H1 (cell line): ENCODE data around the gene SOAT2. TPM values are rescaled to one million over a fixed set of nuclear protein-coding genes. Genes with fewer than 3 reads are reported as not detected.

Source experiments
- CTCF ChIA-PET: fragments of 300-600 bp; sonication (Branson Sonifier 250); formaldehyde crosslinking; loops from one replicate; lab custom pipeline; 2021; ENCODE audit not compliant: partially characterized antibody; lab: Charles Lee
- POLR2A ChIA-PET: fragments of 300-600 bp; sonication (Branson Sonifier 250); formaldehyde crosslinking; loops from one replicate; lab custom pipeline; 2021; ENCODE audit warnings: inconsistent platforms; ENCODE audit not compliant: partially characterized antibody; lab: Charles Lee
- DNase-seq, 2 experiments: peaks; one replicate each; pipeline versions ENCODE4 v3.0.0 to v3.0.0-alpha.2; 2010 to 2022; ENCODE audit warnings: low spot score in 2 of 2, low read depth in 1 of 2, mixed read lengths in 1 of 2
- FAIRE-seq: peaks from 2 replicates; lab custom pipeline; 2011; peaks lifted over from hg19 to GRCh38; lab: Jason Lieb, UNC
- H2AFZ ChIP-seq: 2 replicates; pipeline ENCODE4 v1.8.1; 2012; ENCODE audit warnings: low read length, inconsistent platforms
- H2AK5ac ChIP-seq: 2 replicates; pipeline ENCODE4 v1.6.1; 2013; ENCODE audit warnings: low read depth, low read length
- H2BK120ac ChIP-seq: replicated peaks from 2 replicates; pipeline ENCODE3; 2013; ENCODE audit warnings: low read depth, low read length, inconsistent platforms
- H2BK12ac ChIP-seq: 2 replicates; pipeline ENCODE4 v1.6.1; 2013; ENCODE audit warnings: low read depth, low read length
- H2BK15ac ChIP-seq: 2 replicates; pipeline ENCODE4 v1.6.1; 2013; ENCODE audit warnings: low read length
- H2BK20ac ChIP-seq: 2 replicates; pipeline ENCODE4 v1.6.1; 2013; ENCODE audit warnings: low read length
- H2BK5ac ChIP-seq: 2 replicates; pipeline ENCODE4 v1.6.1; 2013; ENCODE audit warnings: low read depth, low read length
- H3K14ac ChIP-seq: 2 replicates; pipeline ENCODE4 v1.6.1; 2013; ENCODE audit warnings: inconsistent platforms; ENCODE audit not compliant: insufficient read length
- H3K18ac ChIP-seq: 2 replicates; pipeline ENCODE4 v1.6.1; 2013; ENCODE audit warnings: low read length; ENCODE audit errors: extremely low read depth
- H3K23ac ChIP-seq: 2 replicates; pipeline ENCODE4 v1.6.1; 2013; ENCODE audit warnings: inconsistent platforms; ENCODE audit not compliant: insufficient read length
- H3K23me2 ChIP-seq: 2 replicates; pipeline ENCODE4 v1.6.1; 2013; ENCODE audit warnings: low read depth, low read length
- H3K27ac ChIP-seq: 2 replicates; pipeline ENCODE4 v1.6.1; 2011; ENCODE audit warnings: low read depth, low read length, inconsistent platforms
- H3K27me3 ChIP-seq, 4 experiments: replicated peaks in 1 of 4; 1 replicate in 1 of 4; 2 replicates in 3 of 4; pipeline versions ENCODE4 v1.6.1 to v1.8.1; 2011 to 2013; ENCODE audit warnings: low read length in 3 of 4, mild to moderate bottlenecking in 3 of 4, inconsistent platforms in 2 of 4, mixed read lengths in 2 of 4, moderate library complexity in 1 of 4; ENCODE audit not compliant: control insufficient read depth in 3 of 4, insufficient read depth in 3 of 4; ENCODE audit errors: extremely low read depth in 1 of 4
- H3K36me3 ChIP-seq, 4 experiments: 2 replicates each; pipeline versions ENCODE4 v1.6.1 to v1.8.1; 2011 to 2013; ENCODE audit warnings: mild to moderate bottlenecking in 4 of 4, low read length in 3 of 4, moderate library complexity in 2 of 4, control low read depth in 1 of 4, inconsistent platforms in 1 of 4; ENCODE audit not compliant: insufficient read depth in 4 of 4, control insufficient read depth in 2 of 4
- H3K4ac ChIP-seq: replicated peaks from 2 replicates; pipeline ENCODE3; 2013; ENCODE audit warnings: low read length, low read depth, mixed read lengths, inconsistent platforms; ENCODE audit not compliant: insufficient read length
- H3K4me1 ChIP-seq, 4 experiments: replicated peaks in 1 of 4; 1 replicate in 1 of 4; 2 replicates in 3 of 4; pipeline versions ENCODE4 v1.6.1 to v1.8.1; 2011 to 2013; ENCODE audit warnings: low read length in 3 of 4, inconsistent platforms in 2 of 4, mixed read lengths in 1 of 4; ENCODE audit not compliant: insufficient read depth in 4 of 4, control insufficient read depth in 3 of 4
- H3K4me2 ChIP-seq, 2 experiments: 2 replicates each; pipeline versions ENCODE4 v1.6.1 to v1.8.1; 2011 to 2013; ENCODE audit warnings: low read depth in 2 of 2, low read length in 2 of 2, control low read depth in 1 of 2, inconsistent platforms in 1 of 2, mild to moderate bottlenecking in 1 of 2; ENCODE audit not compliant: insufficient read depth in 1 of 2
- H3K4me3 ChIP-seq, 4 experiments: fragments of 200-600, 300-600 bp in 1 of 4; sonication (generic), shearing (Covaris generic), sonication (Bioruptor Twin) in 1 of 4; 2 replicates each; pipeline versions ENCODE4 v1.5.1 to v1.8.1; 2011 to 2016; ENCODE audit warnings: low read length in 4 of 4, low read depth in 3 of 4, control low read depth in 2 of 4, inconsistent platforms in 2 of 4, mild to moderate bottlenecking in 2 of 4, mixed read lengths in 1 of 4, moderate library complexity in 1 of 4; ENCODE audit not compliant: insufficient read depth in 2 of 4; ENCODE audit errors: extremely low read depth in 1 of 4
- H3K56ac ChIP-seq: replicated peaks from 2 replicates; pipeline ENCODE3; 2013; ENCODE audit warnings: low read depth, mild to moderate bottlenecking, mixed read lengths, low read length, inconsistent platforms; ENCODE audit not compliant: insufficient read length
- H3K79me1 ChIP-seq: 2 replicates; pipeline ENCODE4 v1.6.1; 2013; ENCODE audit warnings: low read depth, low read length, control low read depth
- H3K79me2 ChIP-seq, 2 experiments: 2 replicates each; pipeline versions ENCODE4 v1.6.1 to v1.8.1; 2012 to 2013; ENCODE audit warnings: low read length in 2 of 2, mild to moderate bottlenecking in 2 of 2, inconsistent platforms in 1 of 2; ENCODE audit not compliant: insufficient read depth in 2 of 2, control insufficient read depth in 1 of 2
- H3K9ac ChIP-seq, 4 experiments: replicated peaks in 1 of 4; 1 replicate in 1 of 4; 2 replicates in 3 of 4; pipeline versions ENCODE4 v1.6.1 to v1.8.1; 2011 to 2013; ENCODE audit warnings: low read depth in 3 of 4, low read length in 3 of 4, control low read depth in 2 of 4, mild to moderate bottlenecking in 2 of 4, moderate library complexity in 2 of 4, inconsistent platforms in 1 of 4; ENCODE audit errors: extremely low read depth in 1 of 4
- H3K9me3 ChIP-seq, 2 experiments: 2 replicates each; pipeline versions ENCODE4 v1.6.1 to v1.8.1; 2012 to 2013; ENCODE audit warnings: mild to moderate bottlenecking in 2 of 2, moderate library complexity in 2 of 2, control low read depth in 1 of 2, inconsistent platforms in 1 of 2, low read depth in 1 of 2, low read length in 1 of 2, mixed read lengths in 1 of 2; ENCODE audit not compliant: insufficient read depth in 2 of 2
- H4K20me1 ChIP-seq, 2 experiments: replicated peaks in 1 of 2; 2 replicates each; pipeline versions ENCODE3 to v1.8.1; 2011 to 2013; ENCODE audit warnings: inconsistent platforms in 2 of 2, low read length in 2 of 2, mild to moderate bottlenecking in 1 of 2; ENCODE audit not compliant: insufficient read depth in 2 of 2, control insufficient read depth in 1 of 2
- H4K5ac ChIP-seq: 2 replicates; pipeline ENCODE4 v1.6.1; 2013; ENCODE audit warnings: low read length, low read depth, mixed read lengths, inconsistent platforms; ENCODE audit not compliant: insufficient read length
- H4K8ac ChIP-seq: 2 replicates; pipeline ENCODE4 v1.8.0; 2013; ENCODE audit warnings: mild to moderate bottlenecking, moderate library complexity, low read length, inconsistent platforms; ENCODE audit not compliant: insufficient read depth; ENCODE audit errors: extremely low read depth
- H4K91ac ChIP-seq: replicated peaks from 2 replicates; pipeline ENCODE3; 2013; ENCODE audit warnings: low read length, mixed read lengths, inconsistent platforms; ENCODE audit not compliant: insufficient read length
- BCL11A ChIP-seq, 2 experiments: IDR thresholded peaks; one replicate each; pipeline ENCODE4 v1.6.1; 2011; ENCODE audit warnings: low read depth in 2 of 2, low read length in 2 of 2, mild to moderate bottlenecking in 2 of 2
- CTBP2 ChIP-seq: IDR thresholded peaks from 2 replicates; pipeline ENCODE4 v1.7.0; 2011; ENCODE audit warnings: borderline replicate concordance, mild to moderate bottlenecking, moderate library complexity, mixed read lengths, low read length; ENCODE audit not compliant: insufficient read depth, insufficient read length
- EP300 ChIP-seq, 2 experiments: IDR thresholded peaks; 1 replicate in 1 of 2; 2 replicates in 1 of 2; pipeline ENCODE4 v1.6.1; 2011 to 2012; ENCODE audit warnings: low read depth in 2 of 2, low read length in 2 of 2, mild to moderate bottlenecking in 2 of 2, borderline replicate concordance in 1 of 2, inconsistent platforms in 1 of 2, moderate library complexity in 1 of 2
- JUND ChIP-seq: IDR thresholded peaks from 2 replicates; pipeline ENCODE4 v1.6.1; 2011; ENCODE audit warnings: mild to moderate bottlenecking, improper control_type of control experiment, low read length
- KDM5A ChIP-seq: fragments of 200-600 bp; IDR thresholded peaks from 2 replicates; pipeline ENCODE4 v1.7.1; 2012; ENCODE audit warnings: mild to moderate bottlenecking, low read length, inconsistent platforms, mixed read lengths
- MAFK ChIP-seq: IDR thresholded peaks from 2 replicates; pipeline ENCODE4 v1.6.1; 2012; ENCODE audit warnings: low read depth, mild to moderate bottlenecking, improper control_type of control experiment, low read length
- POLR2A ChIP-seq, 2 experiments: IDR thresholded peaks; 1 replicate in 1 of 2; 2 replicates in 1 of 2; pipeline ENCODE4 v1.6.1; 2011; ENCODE audit warnings: low read depth in 2 of 2, low read length in 2 of 2, mild to moderate bottlenecking in 2 of 2; ENCODE audit errors: control extremely low read depth in 1 of 2
- RBBP5 ChIP-seq: IDR thresholded peaks from 2 replicates; pipeline ENCODE4 v1.7.1; 2012; ENCODE audit warnings: low read depth, mild to moderate bottlenecking, inconsistent platforms, low read length, moderate library complexity, borderline replicate concordance
- SIN3A ChIP-seq, 2 experiments: IDR thresholded peaks in 1 of 2; conservative IDR thresholded peaks in 1 of 2; 2 replicates each; pipeline ENCODE4 v1.6.1; 2011 to 2012; ENCODE audit warnings: low read length in 2 of 2, improper control_type of control experiment in 1 of 2, low read depth in 1 of 2, mild to moderate bottlenecking in 1 of 2
- TBP ChIP-seq: IDR thresholded peaks from 2 replicates; pipeline ENCODE4 v1.6.1; 2011; ENCODE audit warnings: low read depth, low read length, improper control_type of control experiment
- USF2 ChIP-seq: IDR thresholded peaks from 2 replicates; pipeline ENCODE4 v1.6.1; 2011; ENCODE audit warnings: low read length, improper control_type of control experiment
- WGBS, 2 experiments: shearing (Covaris generic) in 1 of 2; methylation state at CpG; one replicate each; pipeline versions ENCODE4 v1.1.6 to v1.1.7; 2013 to 2015; ENCODE audit warnings: low lambda C conversion rate in 2 of 2, mixed read lengths in 2 of 2, inconsistent platforms in 1 of 2, low coverage in 1 of 2, missing lambda C conversion rate in 1 of 2; ENCODE audit not compliant: insufficient replicate concordance in 2 of 2, insufficient coverage in 1 of 2, insufficient read length in 1 of 2; ENCODE audit errors: extremely low coverage in 1 of 2, missing lambda C conversion rate in 1 of 2; 5-methylcytosine and 5-hydroxymethylcytosine counted together
- polyA plus RNA-seq, 7 experiments: library from polyadenylated mRNA; depleted of rRNA in 3 of 7; stranded (reverse) in 5 of 7; unstranded in 2 of 7; fragments of >200 nt in 5 of 7; fragments of 200-250 nt in 2 of 7; gene quantifications; 1 replicate in 5 of 7; 2 replicates in 1 of 7; 4 replicates in 1 of 7; pipeline versions ENCODE4 v1.2.1 to v1.2.3, GENCODE V29; 2011 to 2013; ENCODE audit warnings: missing spikeins in 2 of 7, mixed read lengths in 2 of 7
- total RNA-seq: library from RNA; stranded (reverse); fragmentation: NEBNext Ultra II Directional; extraction: Animal tissue kit (Norgen Biotek cat#: 25700); gene quantifications from 2 replicates; pipeline ENCODE4 v1.2.1, GENCODE V29; 2021

Gene SOAT2
- total and polyA plus RNA-seq, 2 of the 8 experiments (the other 6 are each of a cell fraction or from before 2014, with no cell fraction given): 0.08 TPM; not detected in 1

GRCh38 chr12:53100466-53101151, 2.7 kb upstream of the SOAT2 start:
- ChIA-PET POLR2A (interaction anchor here (0.6 to 2.1 kb wide), 6 partner anchors 22 to 1176 kb away, joined by 3 to 6 read pairs (median 4); partner anchors contain the start of genes EIF4B and SPRYD3), CTCF (interaction anchor here (0.7 to 19.1 kb wide), 12 partner anchors 8 to 177 kb away, joined by 3 to 531 read pairs (median 9); partner anchors contain the start of gene SPRYD3)
- no peak overlapping the region for H3K23ac ChIP-seq
- H3K4me2 ChIP-seq: no peak overlapping the region
- H4K20me1 ChIP-seq: no peaks in the 10 kb centered on the region
- H3K23me2 ChIP-seq: peaks cover 28% of the 10 kb centered on the region
- H3K4me1 ChIP-seq: peaks cover 4 to 20% (median 7%) of the 10 kb centered on the region in 4 experiments
- no peak overlapping the region for H2BK5ac ChIP-seq
- 84% methylated on average over 13 of the region's 13 CpGs; no CpG with 5 or more reads in 1 of the 2 experiments for WGBS, 2 experiments
- H3K79me1 ChIP-seq: no peaks in the 10 kb centered on the region
- no peak overlapping the region for H4K5ac ChIP-seq
- FAIRE-seq (no peak), DNase-seq (no peak)
- H3K18ac ChIP-seq: no peak overlapping the region
- H2BK12ac ChIP-seq: no peak overlapping the region
- H2BK20ac ChIP-seq: no peak overlapping the region
- no peak overlapping the region for H3K56ac ChIP-seq
- H2AFZ ChIP-seq: no peak overlapping the region
- H3K27me3 ChIP-seq: peaks cover 0 to 25% (median 15%) of the 10 kb centered on the region in 4 experiments; a peak in 5 of 7 replicates
- H3K14ac ChIP-seq: no peak overlapping the region
- H3K4me3 ChIP-seq: no peak overlapping the region
- H3K79me2 ChIP-seq: no peaks in the 10 kb centered on the region
- H3K9ac ChIP-seq: no peak overlapping the region
- H2AK5ac ChIP-seq: no peak overlapping the region
- H3K9me3 ChIP-seq: no peaks in the 10 kb centered on the region
- H3K4ac ChIP-seq: no peak overlapping the region
- H4K91ac ChIP-seq: no peak overlapping the region
- H2BK15ac ChIP-seq: no peak overlapping the region
- no peaks in the 10 kb centered on the region for H3K36me3 ChIP-seq
- no peak overlapping the region for H4K8ac ChIP-seq
- no peak overlapping the region for H2BK120ac ChIP-seq
- H3K27ac ChIP-seq: no peak overlapping the region
- TF ChIP-seq JUND (no peak), RBBP5 (no peak), POLR2A (IDR thresholded peaks at IDR 0.05; ENCODE audit: control extremely low read depth in 1 of 2, low read depth in 2 of 2, low read length in 2 of 2) (no peak), MAFK (no peak), BCL11A (IDR thresholded peaks at IDR 0.05; ENCODE audit: low read depth in 2 of 2, low read length in 2 of 2) (no peak), TBP (no peak), SIN3A (conservative IDR thresholded peaks at IDR 0.05 in 1 of 2, IDR thresholded peaks at IDR 0.05 in 1 of 2; ENCODE audit: low read depth in 1 of 2, low read length in 2 of 2) (no peak), CTBP2 (no peak), KDM5A (no peak), USF2 (no peak), EP300 (IDR thresholded peaks at IDR 0.05; ENCODE audit: borderline replicate concordance in 1 of 2, low read depth in 2 of 2, low read length in 2 of 2) (no peak)
